SU-DHL-6 (cell line): ENCODE measurements around the gene PFDN2.

Source experiments
- H2AFZ ChIP-seq: fragments of 200-600 bp; sonication (generic); 2 replicates; pipeline ENCODE4 v1.6.1; 2014; ENCODE audit warnings: low read depth, mild to moderate bottlenecking, moderate library complexity, mixed read lengths, antibody characterized with exemption, low read length; ENCODE audit not compliant: severe bottlenecking
- H3F3A ChIP-seq: fragments of 200-600 bp; shearing (Covaris generic); 2 replicates; pipeline ENCODE4 v1.6.0; 2016; ENCODE audit warnings: antibody characterized with exemption, mild to moderate bottlenecking; ENCODE audit not compliant: insufficient read depth
- H3K27ac ChIP-seq: fragments of 200-600 bp; sonication (generic); 2 replicates; pipeline ENCODE4 v1.5.1; 2016; ENCODE audit warnings: low read depth, mild to moderate bottlenecking, low read length, moderate library complexity, mixed read lengths
- H3K27me3 ChIP-seq: fragments of 200-600 bp; sonication (generic), shearing (Covaris generic); 2 replicates; pipeline ENCODE4 v1.6.0; 2014; ENCODE audit warnings: mild to moderate bottlenecking, low read length
- H3K36me3 ChIP-seq: fragments of 200-600 bp; sonication (generic); 2 replicates; pipeline ENCODE4 v1.6.1; 2014; ENCODE audit warnings: mild to moderate bottlenecking, low read length, mixed read lengths
- H3K4me2 ChIP-seq: fragments of 300-600, 200-600 bp; shearing (Covaris generic), sonication (generic); 2 replicates; pipeline ENCODE4 v1.6.0; 2014; ENCODE audit warnings: low read length, low read depth, mild to moderate bottlenecking; ENCODE audit not compliant: poor library complexity, severe bottlenecking
- H3K4me3 ChIP-seq: fragments of 200-600 bp; sonication (generic); 2 replicates; pipeline ENCODE4 v1.5.1; 2014; ENCODE audit warnings: antibody characterized with exemption, low read length, mild to moderate bottlenecking, mixed read lengths; ENCODE audit not compliant: insufficient read depth, poor library complexity, severe bottlenecking
- H3K79me2 ChIP-seq: fragments of 200-600 bp; sonication (generic); 2 replicates; pipeline ENCODE4 v1.6.1; 2014; ENCODE audit warnings: mild to moderate bottlenecking, low read length, moderate library complexity; ENCODE audit not compliant: insufficient read depth
- H3K9ac ChIP-seq: fragments of 200-600 bp; sonication (generic); 2 replicates; pipeline ENCODE4 v1.7.0; 2014; ENCODE audit warnings: mild to moderate bottlenecking, low read length
- H3K9me2 ChIP-seq: fragments of 200-600 bp; sonication (generic); replicated peaks from 2 replicates; pipeline ENCODE4 v1.6.1; 2014; ENCODE audit warnings: low read length; ENCODE audit not compliant: insufficient read depth
- H3K9me3 ChIP-seq: fragments of 200-600 bp; sonication (generic); 2 replicates; pipeline ENCODE4 v1.6.1; 2014; ENCODE audit warnings: low read length, mixed read lengths; ENCODE audit not compliant: insufficient read depth
- H4K20me1 ChIP-seq: fragments of 200-600 bp; sonication (generic); 2 replicates; pipeline ENCODE4 v1.6.1; 2014; ENCODE audit warnings: low read depth, mild to moderate bottlenecking, antibody characterized with exemption, low read length, moderate library complexity, mixed read lengths
- CTCF ChIP-seq: fragments of 200-600 bp; sonication (generic); IDR thresholded peaks from one replicate; pipeline ENCODE4 v1.5.1; 2017; ENCODE audit warnings: antibody characterized with exemption, mild to moderate bottlenecking, low read length, moderate library complexity; ENCODE audit not compliant: insufficient read depth, poor library complexity, severe bottlenecking
- EZH2phosphoT487 ChIP-seq: fragments of 200-600 bp; sonication (generic), shearing (Covaris generic); conservative IDR thresholded peaks from 2 replicates; pipeline ENCODE4 v1.6.1; 2018; ENCODE audit warnings: mild to moderate bottlenecking, antibody characterized with exemption, low read length, moderate library complexity, mixed read lengths

PFDN2 gene

GRCh38 chr1:161117759-161118581 is at the start of gene PFDN2, which contains the start of gene NIT1:
TSS of gene PFDN2 (minus strand) at chr1:161118037. CDS start at chr1:161118026, 11 bp downstream.
TSS of gene NIT1 (plus strand) at chr1:161118105. CDS start at chr1:161118177, 72 bp downstream.
- Histone ChIP-seq H3K4me2 (peak within 1 kb of the TSS; percentile 73), H3K4me3 (peak within 1 kb of the TSS; percentile 82), H3K27me3 (no peaks in the 10 kb centered on the region), H3K9me3 (no peaks in the 10 kb centered on the region), H3F3A (peaks cover 8% of the 10 kb centered on the region; the same call in 1 of the 2 replicates), H3K79me2 (peaks cover 58% of the 10 kb centered on the region), H4K20me1 (0 out of 2 replicates have a peak, but pooled peaks cover 2% of the 10 kb centered on the region), H3K9me2 (no peaks in the 10 kb centered on the region), H2AFZ (peak within 1 kb of the TSS; percentile 69), H3K36me3 (0 out of 2 replicates have a peak, but pooled peaks cover 4% of the 10 kb centered on the region), H3K9ac (peak within 1 kb of the TSS; percentile 73), H3K27ac (peak within 1 kb of the TSS; percentile 48)
- TF ChIP-seq EZH2phosphoT487: no peak
- TF ChIP-seq CTCF: no peak

GRCh38 chr1:161166669-161167548 is 49.1 kb upstream of the PFDN2 start:
- Histone ChIP-seq H3K4me2 (peak overlapping the region; percentile 93), H3F3A (0 out of 2 replicates have a peak, but pooled peaks cover 8% of the 10 kb centered on the region), H3K27ac (peak overlapping the region; percentile 42), H3K4me3 (peak overlapping the region; percentile 78), H3K9ac (peak overlapping the region; percentile 81), H2AFZ (peak overlapping the region; percentile 69), H3K9me3 (no peaks in the 10 kb centered on the region), H3K9me2 (no peaks in the 10 kb centered on the region), H3K79me2 (no peaks in the 10 kb centered on the region; the same call in 1 of the 2 replicates), H4K20me1 (no peaks in the 10 kb centered on the region), H3K27me3 (no peaks in the 10 kb centered on the region), H3K36me3 (no peaks in the 10 kb centered on the region)
- TF ChIP-seq EZH2phosphoT487 (no peak), CTCF (no peak)

GRCh38 chr1:161165742-161166668 is 48.2 kb upstream of the PFDN2 start, which contains the start of gene PPOX:
TSS of gene PPOX (plus strand) at chr1:161166426. CDS start at chr1:161166848, 422 bp downstream.
- H3F3A ChIP-seq: 0 out of 2 replicates have a peak, but pooled peaks cover 8% of the 10 kb centered on the region
- H3K9me3 ChIP-seq: no peaks in the 10 kb centered on the region
- no peaks in the 10 kb centered on the region for H3K9me2 ChIP-seq
- H3K4me2 ChIP-seq: peak within 1 kb of the TSS; percentile 93
- H3K27me3 ChIP-seq: no peaks in the 10 kb centered on the region
- no peaks in the 10 kb centered on the region; the same call in 1 of the 2 replicates for H3K79me2 ChIP-seq
- TF ChIP-seq CTCF: peak; percentile 83
- no peak for TF ChIP-seq EZH2phosphoT487
- peak within 1 kb of the TSS; percentile 42 for H3K27ac ChIP-seq
- H3K4me3 ChIP-seq: peak within 1 kb of the TSS; percentile 78
- H3K9ac ChIP-seq: peak within 1 kb of the TSS; percentile 81
- peak within 1 kb of the TSS; percentile 69 for H2AFZ ChIP-seq
- no peaks in the 10 kb centered on the region for H4K20me1 ChIP-seq
- no peaks in the 10 kb centered on the region for H3K36me3 ChIP-seq
